Activated T-cell treated with anti-CD3 and anti-CD28 coated beads, Interleukin-2, amount 50 U/mL, for 72 hours (primary cell): Measurements from ENCODE around the gene CEP164. TPM values are rescaled to one million over a fixed set of nuclear protein-coding genes. Genes with fewer than 3 reads are reported as not detected.

ENCODE experiments used
- ATAC-seq, 2 donors: fragments of 150-1000 bp; cut with Tn5 transposase; replicated peaks in 1 of 2; 2 replicates each; pipeline ENCODE4 v1.10.0; 2021; ENCODE audit warnings: moderate library complexity in 2 of 2, mild to moderate bottlenecking in 1 of 2
- DNase-seq, 2 donors: peaks; one replicate each; pipeline ENCODE4 v3.0.0; 2021 to 2022; ENCODE audit warnings: mixed read lengths in 1 of 2
- H3K27ac Mint-ChIP-seq: one replicate; pipeline ENCODE4 v1.8.0; 2022; ENCODE audit warnings: mild to moderate bottlenecking, moderate library complexity, mixed read lengths
- H3K27me3 Mint-ChIP-seq: one replicate; pipeline ENCODE4 v1.8.0; 2022; ENCODE audit warnings: low read depth, mixed read lengths
- H3K36me3 Mint-ChIP-seq, 2 donors: one replicate each; pipeline ENCODE4 v1.8.0; 2022; ENCODE audit warnings: mixed read lengths in 2 of 2, mild to moderate bottlenecking in 1 of 2; ENCODE audit not compliant: insufficient read depth in 2 of 2
- H3K4me1 Mint-ChIP-seq: one replicate; pipeline ENCODE4 v1.8.0; 2022; ENCODE audit warnings: low read depth, mixed read lengths
- H3K4me3 Mint-ChIP-seq, 2 donors: one replicate each; pipeline ENCODE4 v1.8.0; 2022; ENCODE audit warnings: mild to moderate bottlenecking in 2 of 2, mixed read lengths in 2 of 2, moderate library complexity in 2 of 2
- H3K9me3 Mint-ChIP-seq, 2 donors: one replicate each; pipeline ENCODE4 v1.8.0; 2022; ENCODE audit warnings: mixed read lengths in 2 of 2
- total RNA-seq, 2 donors: library from RNA; stranded (reverse); gene quantifications; one replicate each; pipeline ENCODE4 v1.2.3, GENCODE V29; 2022

The CEP164 gene
- total RNA-seq, 2 donors from 2014 or later = 32.5 to 38.7 TPM

GRCh38 chr11:117296881-117297280 is 30.8 kb upstream of the CEP164 start:
- peaks cover 7% of the 10 kb centered on the region for H3K27me3 Mint-ChIP-seq
- H3K9me3 Mint-ChIP-seq = no peaks in the 10 kb centered on the region
- ATAC-seq (no peak), DNase-seq (no peak)
- no peak overlapping the region for H3K27ac Mint-ChIP-seq
- H3K4me1 Mint-ChIP-seq = peaks cover 7% of the 10 kb centered on the region
- H3K36me3 Mint-ChIP-seq = no peaks in the 10 kb centered on the region
- H3K4me3 Mint-ChIP-seq = no peak overlapping the region

DNA sequence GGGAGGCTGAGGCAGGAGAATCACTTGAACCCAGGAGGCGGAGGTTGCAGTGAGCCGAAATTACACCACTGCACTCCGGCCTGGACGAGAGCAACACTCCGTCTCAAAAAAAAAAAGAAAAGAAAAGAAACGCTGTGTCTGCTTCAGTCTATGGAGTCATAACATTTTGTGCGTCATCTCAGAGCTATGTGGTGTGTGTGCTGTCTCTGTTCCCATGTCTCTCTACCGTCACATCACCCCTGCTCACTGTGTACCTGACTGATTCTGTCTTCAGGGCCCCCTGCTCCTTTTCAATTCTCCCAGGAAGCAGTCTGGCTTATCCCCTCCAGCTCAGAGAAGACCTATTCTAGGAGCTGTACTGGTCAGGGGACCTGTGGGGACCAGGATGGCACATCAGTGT is 29.5 kb upstream of the CEP164 start:
- H3K4me3 Mint-ChIP-seq = no peak overlapping the region
- DNase-seq (no peak), ATAC-seq (no peak)
- no peaks in the 10 kb centered on the region for H3K36me3 Mint-ChIP-seq
- no peak overlapping the region for H3K27ac Mint-ChIP-seq
- H3K4me1 Mint-ChIP-seq = peaks cover 7% of the 10 kb centered on the region
- H3K27me3 Mint-ChIP-seq = peaks cover 7% of the 10 kb centered on the region
- no peaks in the 10 kb centered on the region for H3K9me3 Mint-ChIP-seq

DNA sequence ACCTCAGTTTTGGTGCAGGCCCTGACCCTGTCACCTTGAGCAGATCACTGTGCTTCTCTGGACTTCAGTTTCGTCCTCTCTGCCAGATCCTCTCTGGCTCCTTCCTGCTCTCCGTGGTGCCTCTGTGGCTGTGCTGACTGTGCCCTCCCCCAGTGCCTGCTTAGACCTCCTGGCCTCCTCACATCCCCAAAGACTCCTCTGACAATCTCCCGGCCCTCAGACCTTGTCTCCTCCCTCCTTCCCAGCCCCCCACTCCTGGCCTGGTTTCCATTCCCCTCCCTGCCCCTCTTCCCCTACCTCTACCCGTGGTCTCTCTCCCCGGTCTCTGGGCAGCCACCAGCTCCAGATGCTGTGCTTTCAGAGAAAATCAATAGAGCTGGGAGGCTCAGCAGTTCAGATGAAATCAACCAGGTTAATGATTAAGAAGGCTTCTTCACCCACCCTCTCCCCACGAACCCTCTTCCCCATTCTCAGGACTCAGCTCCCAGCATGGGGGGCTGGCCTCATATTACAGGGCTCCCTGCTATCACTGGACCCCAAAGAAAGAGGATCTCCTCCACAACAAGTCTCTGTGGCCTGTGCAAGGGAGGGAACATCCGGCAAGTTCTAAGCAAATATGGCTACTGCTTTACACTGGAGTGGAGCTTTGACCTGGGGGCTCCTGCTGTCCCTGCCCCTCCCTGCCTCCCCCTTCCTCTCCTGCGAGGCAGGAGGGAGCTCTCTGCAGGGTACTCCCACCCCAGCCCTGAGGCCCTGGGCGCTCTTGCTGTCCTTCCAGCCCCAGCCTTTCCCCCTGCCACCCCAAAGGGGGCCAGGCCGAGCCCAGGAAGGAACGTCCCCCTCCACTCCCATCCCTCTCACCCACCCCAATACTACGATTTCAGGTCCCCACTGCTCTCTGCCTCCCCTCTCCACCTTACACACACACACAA is 28.0 kb upstream of the CEP164 start:
- Mint-ChIP-seq H3K27ac (no peak overlapping the region), H3K4me1 (peaks cover 7% of the 10 kb centered on the region), H3K4me3 (no peak overlapping the region), H3K27me3 (peaks cover 7% of the 10 kb centered on the region), H3K36me3 (no peaks in the 10 kb centered on the region), H3K9me3 (no peaks in the 10 kb centered on the region)
- no peak for DNase-seq
- ATAC-seq = no peak

- Mint-ChIP-seq H3K4me1 (peaks cover 7% of the 10 kb centered on the region), H3K27ac (no peak overlapping the region), H3K36me3 (no peaks in the 10 kb centered on the region), H3K27me3 (peaks cover 7% of the 10 kb centered on the region), H3K9me3 (no peaks in the 10 kb centered on the region), H3K4me3 (no peak overlapping the region)
- ATAC-seq = no peak
- no peak for DNase-seq
These were observed 27.4 kb upstream of the CEP164 start for GRCh38 chr11:117300283-117300663.

GRCh38 chr11:117300773-117301172 is 26.9 kb upstream of the CEP164 start:
- peaks cover 7% of the 10 kb centered on the region for H3K27me3 Mint-ChIP-seq
- no peak overlapping the region for H3K27ac Mint-ChIP-seq
- H3K4me3 Mint-ChIP-seq = no peak overlapping the region
- H3K36me3 Mint-ChIP-seq = no peaks in the 10 kb centered on the region
- DNase-seq (no peak), ATAC-seq (no peak)
- peaks cover 7% of the 10 kb centered on the region for H3K4me1 Mint-ChIP-seq
- no peaks in the 10 kb centered on the region for H3K9me3 Mint-ChIP-seq

GRCh38 chr11:117302228-117302627 is 25.4 kb upstream of the CEP164 start:
- no peaks in the 10 kb centered on the region for H3K36me3 Mint-ChIP-seq
- no peak overlapping the region for H3K27ac Mint-ChIP-seq
- H3K4me1 Mint-ChIP-seq = peaks cover 7% of the 10 kb centered on the region
- H3K27me3 Mint-ChIP-seq = peaks cover 7% of the 10 kb centered on the region
- H3K9me3 Mint-ChIP-seq = no peaks in the 10 kb centered on the region
- DNase-seq (no peak), ATAC-seq (no peak)
- no peak overlapping the region for H3K4me3 Mint-ChIP-seq

DNA sequence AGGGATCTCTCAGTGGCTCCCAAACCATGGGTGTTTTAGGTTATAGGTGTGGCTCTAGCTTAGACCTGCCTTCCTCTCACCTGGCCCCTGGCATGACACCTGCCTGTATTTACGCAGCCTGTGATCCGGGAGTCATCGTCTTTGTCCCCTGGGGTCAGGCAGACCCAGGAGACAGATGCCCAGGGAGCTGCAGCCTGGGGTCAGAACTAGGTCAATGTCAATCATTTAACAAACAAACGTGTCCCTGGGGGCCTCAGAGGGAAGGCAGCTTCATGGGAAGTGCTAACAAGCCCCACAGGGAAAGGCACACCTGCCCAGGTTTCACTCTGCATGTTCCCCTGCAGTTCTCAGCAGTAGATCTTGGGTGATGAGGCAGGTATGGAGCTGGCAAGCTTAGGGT is 24.6 kb upstream of the CEP164 start:
- Mint-ChIP-seq H3K9me3 (no peaks in the 10 kb centered on the region), H3K27ac (no peak overlapping the region), H3K27me3 (peaks cover 9% of the 10 kb centered on the region), H3K4me3 (no peak overlapping the region), H3K4me1 (peaks cover 7% of the 10 kb centered on the region), H3K36me3 (no peaks in the 10 kb centered on the region)
- DNase-seq (no peak), ATAC-seq (no peak)

- Mint-ChIP-seq H3K4me3 (no peak overlapping the region), H3K4me1 (peaks cover 7% of the 10 kb centered on the region), H3K27ac (no peak overlapping the region), H3K36me3 (no peaks in the 10 kb centered on the region), H3K27me3 (peaks cover 14% of the 10 kb centered on the region), H3K9me3 (no peaks in the 10 kb centered on the region)
- ATAC-seq (no peak), DNase-seq (no peak)
These were observed 23.9 kb upstream of the CEP164 start for GRCh38 chr11:117303646-117304315.

- Mint-ChIP-seq H3K4me1 (peaks cover 7% of the 10 kb centered on the region), H3K4me3 (no peak overlapping the region), H3K27ac (no peak overlapping the region), H3K27me3 (peaks cover 23% of the 10 kb centered on the region), H3K9me3 (no peaks in the 10 kb centered on the region), H3K36me3 (no peaks in the 10 kb centered on the region)
- DNase-seq = no peak
- ATAC-seq = no peak
These were observed 22.5 kb upstream of the CEP164 start for GRCh38 chr11:117305145-117305544.

DNA sequence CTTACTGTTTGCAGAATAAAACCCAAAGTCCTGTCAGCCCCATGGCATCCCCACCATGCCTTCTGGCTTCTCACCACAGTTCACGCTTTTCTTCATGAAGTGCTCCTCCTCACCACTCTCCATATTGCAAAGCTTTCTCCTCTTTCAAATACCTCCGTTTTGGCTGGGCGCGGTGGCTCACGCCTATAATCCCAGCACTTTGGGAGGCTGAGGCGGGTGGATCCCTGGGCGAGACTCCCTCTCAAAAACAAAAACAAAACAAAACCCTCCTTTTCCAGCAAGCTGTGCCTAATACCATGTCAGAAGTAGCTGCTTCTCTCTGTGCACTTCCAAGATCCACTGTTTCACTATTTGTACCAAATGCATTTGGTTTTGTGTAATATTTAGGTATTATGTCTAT is 18.3 kb upstream of the CEP164 start:
- H3K9me3 Mint-ChIP-seq = no peaks in the 10 kb centered on the region
- no peaks in the 10 kb centered on the region for H3K4me1 Mint-ChIP-seq
- H3K27me3 Mint-ChIP-seq = peaks cover 28% of the 10 kb centered on the region
- no peaks in the 10 kb centered on the region for H3K36me3 Mint-ChIP-seq
- no peak for DNase-seq
- no peak overlapping the region for H3K27ac Mint-ChIP-seq
- ATAC-seq = no peak
- no peak overlapping the region for H3K4me3 Mint-ChIP-seq

DNA sequence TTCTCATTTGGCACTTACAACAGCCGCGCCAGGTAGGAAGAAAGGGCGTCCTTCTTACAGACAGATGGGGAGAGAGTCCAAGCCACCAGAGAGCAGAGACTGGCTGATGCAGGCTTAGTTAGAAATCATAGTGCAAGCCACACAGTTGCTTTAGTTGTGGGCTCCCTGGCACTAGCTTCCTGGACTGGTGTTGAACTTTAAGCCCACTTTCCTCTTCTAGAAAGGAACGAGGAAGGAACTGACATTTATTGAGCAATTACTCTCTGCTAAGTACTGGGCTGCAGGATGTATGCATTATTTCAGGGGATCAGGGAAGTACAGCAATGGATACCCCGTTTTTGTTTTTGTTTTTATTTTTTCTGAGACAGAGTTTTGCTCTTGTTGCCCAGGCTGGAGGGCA is 14.6 kb upstream of the CEP164 start:
- no peaks in the 10 kb centered on the region for H3K36me3 Mint-ChIP-seq
- H3K4me3 Mint-ChIP-seq = no peak overlapping the region
- DNase-seq (no peak), ATAC-seq (no peak)
- peaks cover 13% of the 10 kb centered on the region for H3K4me1 Mint-ChIP-seq
- peaks cover 47% of the 10 kb centered on the region for H3K27me3 Mint-ChIP-seq
- no peak overlapping the region for H3K27ac Mint-ChIP-seq
- no peaks in the 10 kb centered on the region for H3K9me3 Mint-ChIP-seq

DNA sequence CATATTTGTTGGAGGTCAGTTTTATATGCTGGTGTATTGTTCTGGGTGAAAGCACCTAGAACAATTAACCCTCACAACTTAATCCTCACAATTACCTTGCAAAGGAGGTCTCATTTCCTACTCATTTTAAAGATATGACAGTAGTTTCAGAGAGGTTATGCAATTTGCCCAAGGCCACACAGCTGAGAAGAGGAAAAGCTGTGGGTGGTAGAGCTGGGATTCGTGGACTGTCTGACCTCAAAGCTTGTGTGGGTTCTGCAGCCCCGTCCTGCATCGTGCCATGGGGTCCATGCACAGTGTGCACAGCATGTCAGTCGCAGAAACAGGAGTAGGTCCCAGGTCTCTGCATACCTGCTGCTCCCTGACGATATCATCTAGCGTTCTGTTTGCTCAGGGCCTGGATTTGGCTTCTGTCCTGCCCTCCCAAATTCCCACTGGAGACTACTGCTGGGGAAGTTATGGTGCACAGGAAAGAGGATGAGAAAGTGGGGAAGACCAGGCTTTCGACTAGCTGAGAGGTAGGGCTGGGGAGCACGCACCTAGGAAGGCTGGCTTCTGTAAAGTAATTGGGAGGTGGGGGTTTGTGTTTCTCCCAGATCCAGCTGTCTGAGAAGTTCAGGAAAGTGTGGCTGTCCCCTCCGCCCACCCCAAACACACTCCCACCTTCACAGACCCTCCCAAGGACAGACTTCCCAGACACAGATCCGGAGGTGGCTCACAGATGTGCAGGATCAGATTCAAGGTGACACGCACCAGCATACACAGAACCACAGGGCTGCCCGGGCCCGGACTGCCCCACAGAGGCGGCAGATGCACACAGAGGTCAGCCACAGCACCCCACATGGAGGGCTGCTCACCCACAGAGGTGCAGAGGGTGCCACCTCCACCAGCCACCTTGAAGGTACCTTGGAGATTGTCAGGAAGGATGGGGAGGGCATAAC is 13.6 kb upstream of the CEP164 start:
- DNase-seq = no peak
- H3K27me3 Mint-ChIP-seq = peaks cover 41% of the 10 kb centered on the region
- peak overlapping the region in 1 of 2 donors; percentile 68 for H3K4me3 Mint-ChIP-seq
- peaks cover 13% of the 10 kb centered on the region for H3K4me1 Mint-ChIP-seq
- no peaks in the 10 kb centered on the region for H3K9me3 Mint-ChIP-seq
- ATAC-seq = no peak
- no peaks in the 10 kb centered on the region for H3K36me3 Mint-ChIP-seq
- H3K27ac Mint-ChIP-seq = no peak overlapping the region

GRCh38 chr11:117314840-117315239 is 12.8 kb upstream of the CEP164 start:
- peak overlapping the region; percentile 49 to 68 for H3K4me3 Mint-ChIP-seq
- H3K27ac Mint-ChIP-seq = no peak overlapping the region
- peaks cover 13% of the 10 kb centered on the region for H3K4me1 Mint-ChIP-seq
- ATAC-seq (no peak), DNase-seq (no peak)
- no peaks in the 10 kb centered on the region for H3K9me3 Mint-ChIP-seq
- H3K27me3 Mint-ChIP-seq = peaks cover 36% of the 10 kb centered on the region
- H3K36me3 Mint-ChIP-seq = no peaks in the 10 kb centered on the region
